MM.1S (cell line): ENCODE data around the gene CDX2.

Source experiments
- DNase-seq: peaks from one replicate; pipeline ENCODE4 v3.0.0-alpha.2; 2015
- H2AFZ ChIP-seq: fragments of 300-600 bp; sonication (generic); 2 replicates; pipeline ENCODE4 v1.6.0; 2016; ENCODE audit warnings: antibody characterized with exemption, low read length
- H3F3A ChIP-seq: fragments of 300-600 bp; sonication (generic); 2 replicates; pipeline ENCODE4 v1.6.1; 2016; ENCODE audit warnings: mild to moderate bottlenecking, antibody characterized with exemption, low read length, moderate library complexity, mixed read lengths; ENCODE audit not compliant: insufficient read depth
- H3K27ac ChIP-seq: fragments of 300-600 bp; sonication (generic); 2 replicates; pipeline ENCODE4 v1.5.1; 2016; ENCODE audit warnings: mild to moderate bottlenecking, low read length
- H3K27me3 ChIP-seq: fragments of 300-600 bp; sonication (generic); replicated peaks from 2 replicates; pipeline ENCODE4 v1.6.0; 2016; ENCODE audit warnings: low read length; ENCODE audit not compliant: insufficient read depth
- H3K36me3 ChIP-seq: fragments of 300-600 bp; sonication (generic); replicated peaks from 2 replicates; pipeline ENCODE4 v1.6.1; 2016; ENCODE audit warnings: mild to moderate bottlenecking, low read length, mixed read lengths; ENCODE audit not compliant: insufficient read depth
- H3K4me1 ChIP-seq: fragments of 300-600 bp; sonication (generic); 2 replicates; pipeline ENCODE4 v1.6.1; 2016; ENCODE audit warnings: low read length, mixed read lengths
- H3K4me2 ChIP-seq: fragments of 300-600 bp; sonication (generic); 2 replicates; pipeline ENCODE4 v1.6.0; 2016; ENCODE audit warnings: low read depth, low read length
- H3K4me3 ChIP-seq: fragments of 300-600 bp; sonication (generic); 2 replicates; pipeline ENCODE4 v1.5.1; 2016; ENCODE audit warnings: low read length, mixed read lengths
- H3K79me2 ChIP-seq: fragments of 300-600 bp; sonication (generic); 2 replicates; pipeline ENCODE4 v1.6.1; 2016; ENCODE audit warnings: mixed run types, low read length, mixed read lengths
- H3K9ac ChIP-seq: fragments of 300-600 bp; sonication (generic); 2 replicates; pipeline ENCODE4 v1.6.1; 2016; ENCODE audit warnings: low read length, mixed read lengths
- H3K9me2 ChIP-seq: fragments of 300-600 bp; sonication (generic); replicated peaks from 2 replicates; pipeline ENCODE4 v1.6.1; 2016; ENCODE audit warnings: mild to moderate bottlenecking, low read length, mixed read lengths; ENCODE audit not compliant: insufficient read depth
- H3K9me3 ChIP-seq: fragments of 300-600 bp; sonication (generic); replicated peaks from 2 replicates; pipeline ENCODE4 v1.6.1; 2016; ENCODE audit warnings: mild to moderate bottlenecking, low read length, mixed read lengths; ENCODE audit not compliant: insufficient read depth
- H4K20me1 ChIP-seq: fragments of 300-600 bp; sonication (generic); 2 replicates; pipeline ENCODE4 v1.6.1; 2016; ENCODE audit warnings: mild to moderate bottlenecking, low read length, moderate library complexity, mixed read lengths; ENCODE audit not compliant: insufficient read depth
- EZH2 ChIP-seq: fragments of 300-600 bp; sonication (generic); optimal IDR thresholded peaks from 2 replicates; pipeline ENCODE3; 2017; ENCODE audit warnings: low read depth, mild to moderate bottlenecking, antibody characterized with exemption, low read length, mixed read lengths
- EZH2phosphoT487 ChIP-seq: fragments of 300-600 bp; sonication (generic); IDR thresholded peaks from 2 replicates; pipeline ENCODE4 v1.6.1; 2018; ENCODE audit warnings: antibody characterized with exemption, low read length
- TF ChIP-seq, protein P1 (sequence below): fragments of 300-600 bp; sonication (generic); IDR thresholded peaks from 2 replicates; pipeline ENCODE4 v1.5.1; 2016; ENCODE audit warnings: antibody characterized with exemption, low read length, mixed read lengths

CDX2 gene

DNA sequence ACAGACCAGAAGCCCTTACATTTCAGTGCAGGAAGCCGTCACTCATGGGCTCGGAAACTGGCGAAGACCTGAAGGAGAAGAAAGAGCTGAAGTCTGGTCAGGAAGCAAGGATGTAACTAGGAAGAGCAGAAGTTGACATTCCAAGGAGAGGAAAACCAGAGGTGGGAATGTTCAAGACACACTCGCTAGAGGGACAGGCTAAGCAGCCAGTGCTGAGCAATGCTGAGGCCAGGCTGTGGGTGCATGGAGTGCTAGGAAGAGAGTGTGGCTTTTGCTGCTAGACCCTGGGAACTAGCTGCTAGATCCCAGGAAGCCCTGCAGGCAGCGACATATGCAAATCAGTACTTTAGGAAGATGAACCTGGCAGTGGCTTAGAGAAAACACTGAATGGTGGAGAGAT, 31.5 kb upstream of the CDX2 start:
- H3F3A ChIP-seq, result no peaks in the 10 kb centered on the region
- no peak overlapping the region for H3K4me3 ChIP-seq
- H3K9ac ChIP-seq, result no peak overlapping the region
- H4K20me1 ChIP-seq, result no peaks in the 10 kb centered on the region
- no peak for DNase-seq
- TF ChIP-seq EZH2 (no peak), EZH2phosphoT487 (no peak)
- TF ChIP-seq, protein P1, sequence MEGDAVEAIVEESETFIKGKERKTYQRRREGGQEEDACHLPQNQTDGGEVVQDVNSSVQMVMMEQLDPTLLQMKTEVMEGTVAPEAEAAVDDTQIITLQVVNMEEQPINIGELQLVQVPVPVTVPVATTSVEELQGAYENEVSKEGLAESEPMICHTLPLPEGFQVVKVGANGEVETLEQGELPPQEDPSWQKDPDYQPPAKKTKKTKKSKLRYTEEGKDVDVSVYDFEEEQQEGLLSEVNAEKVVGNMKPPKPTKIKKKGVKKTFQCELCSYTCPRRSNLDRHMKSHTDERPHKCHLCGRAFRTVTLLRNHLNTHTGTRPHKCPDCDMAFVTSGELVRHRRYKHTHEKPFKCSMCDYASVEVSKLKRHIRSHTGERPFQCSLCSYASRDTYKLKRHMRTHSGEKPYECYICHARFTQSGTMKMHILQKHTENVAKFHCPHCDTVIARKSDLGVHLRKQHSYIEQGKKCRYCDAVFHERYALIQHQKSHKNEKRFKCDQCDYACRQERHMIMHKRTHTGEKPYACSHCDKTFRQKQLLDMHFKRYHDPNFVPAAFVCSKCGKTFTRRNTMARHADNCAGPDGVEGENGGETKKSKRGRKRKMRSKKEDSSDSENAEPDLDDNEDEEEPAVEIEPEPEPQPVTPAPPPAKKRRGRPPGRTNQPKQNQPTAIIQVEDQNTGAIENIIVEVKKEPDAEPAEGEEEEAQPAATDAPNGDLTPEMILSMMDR, result no peak
- no peaks in the 10 kb centered on the region for H3K27me3 ChIP-seq
- no peak overlapping the region for H2AFZ ChIP-seq
- 0 out of 2 replicates have a peak, but pooled peaks cover 4% of the 10 kb centered on the region for H3K4me1 ChIP-seq
- H3K36me3 ChIP-seq, result no peaks in the 10 kb centered on the region
- no peaks in the 10 kb centered on the region for H3K9me2 ChIP-seq
- H3K79me2 ChIP-seq, result no peaks in the 10 kb centered on the region
- H3K9me3 ChIP-seq, result no peaks in the 10 kb centered on the region
- no peak overlapping the region for H3K27ac ChIP-seq
- H3K4me2 ChIP-seq, result no peak overlapping the region

- H3K9me3 ChIP-seq, result no peaks in the 10 kb centered on the region
- TF ChIP-seq, protein P1, result peak; percentile 59
- TF ChIP-seq EZH2phosphoT487, result no peak
- no peak overlapping the region for H3K27ac ChIP-seq
Observed at GRCh38 chr13:27997904-27998522, 28.9 kb upstream of the CDX2 start.

DNA sequence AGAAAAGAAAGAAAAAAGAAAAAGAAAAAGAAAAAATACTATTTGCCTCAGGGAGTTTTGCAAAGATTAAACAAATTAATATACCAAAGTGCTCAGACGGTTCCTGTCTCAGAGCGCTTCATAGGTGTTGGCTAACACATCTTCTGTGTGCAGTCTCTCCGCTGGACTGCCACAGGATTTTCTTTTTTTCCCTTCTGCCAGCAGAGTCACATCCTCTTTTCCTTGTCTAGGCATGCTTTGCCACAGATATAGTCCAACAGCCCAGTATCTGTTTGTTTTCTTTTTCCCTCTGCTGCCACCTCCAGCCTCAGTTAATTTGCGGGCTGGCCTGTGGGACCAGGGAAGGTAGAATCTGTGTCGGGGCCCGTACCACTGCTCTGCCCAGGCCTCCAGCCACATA, 22.8 kb upstream of the CDX2 start:
- TF ChIP-seq, protein P1, result no peak
- TF ChIP-seq EZH2 (no peak), EZH2phosphoT487 (no peak)
- no peak overlapping the region for H2AFZ ChIP-seq
- H3K79me2 ChIP-seq, result no peaks in the 10 kb centered on the region
- no peak overlapping the region for H3K27ac ChIP-seq
- H3K9ac ChIP-seq, result no peak overlapping the region
- H3K9me3 ChIP-seq, result no peaks in the 10 kb centered on the region
- no peaks in the 10 kb centered on the region for H3K4me1 ChIP-seq
- no peak overlapping the region for H3K4me2 ChIP-seq
- no peaks in the 10 kb centered on the region for H4K20me1 ChIP-seq
- no peaks in the 10 kb centered on the region for H3K27me3 ChIP-seq
- H3K4me3 ChIP-seq, result no peak overlapping the region
- DNase-seq, result no peak
- H3K9me2 ChIP-seq, result no peaks in the 10 kb centered on the region
- H3K36me3 ChIP-seq, result no peaks in the 10 kb centered on the region
- H3F3A ChIP-seq, result no peaks in the 10 kb centered on the region

More at GRCh38 chr13:27997904-27998522, 28.9 kb upstream of the CDX2 start:
- Histone ChIP-seq H2AFZ (no peak overlapping the region), H3K4me3 (no peak overlapping the region), H3K27me3 (no peaks in the 10 kb centered on the region), H3F3A (no peaks in the 10 kb centered on the region), H3K9me2 (no peaks in the 10 kb centered on the region), H3K4me2 (no peak overlapping the region), H3K4me1 (0 out of 2 replicates have a peak, but pooled peaks cover 4% of the 10 kb centered on the region), H4K20me1 (no peaks in the 10 kb centered on the region), H3K79me2 (no peaks in the 10 kb centered on the region), H3K36me3 (no peaks in the 10 kb centered on the region), H3K9ac (no peak overlapping the region)
- DNase-seq, result peak; percentile 67
